ENCODE data around the gene NSG1.
"Not testable (repeated sequence)": the region's sequence is repeated elsewhere in the genome, so short reads cannot be mapped to it uniquely, and the experiment has no call there.

The NSG1 gene

GRCh38 chr4:4347585-4347984, 39.3 kb upstream of the NSG1 start:
- H3K27ac ChIP-seq: no peak overlapping the region
- TF ChIP-seq CTCF (conservative IDR thresholded peaks at IDR 0.05): no peak

GRCh38 chr4:4348585-4348984, 38.3 kb upstream of the NSG1 start:
- not testable (repeated sequence) for H3K27ac ChIP-seq

GRCh38 chr4:4349867-4350266, 37.0 kb upstream of the NSG1 start:
- no peak for TF ChIP-seq CTCF (conservative IDR thresholded peaks at IDR 0.05)
- H3K27ac ChIP-seq: no peak overlapping the region

- no peak for TF ChIP-seq CTCF (conservative IDR thresholded peaks at IDR 0.05)
- H3K27ac ChIP-seq: no peak overlapping the region
Measured at GRCh38 chr4:4350909-4351308, 36.0 kb upstream of the NSG1 start.

GRCh38 chr4:4355302-4355701, 31.6 kb upstream of the NSG1 start:
- no peak overlapping the region for H3K27ac ChIP-seq
- no peak for TF ChIP-seq CTCF (conservative IDR thresholded peaks at IDR 0.05)

GRCh38 chr4:4356106-4357041, 30.5 kb upstream of the NSG1 start:
- TF ChIP-seq CTCF (conservative IDR thresholded peaks at IDR 0.05): no peak
- no peak overlapping the region for H3K27ac ChIP-seq

- no peak overlapping the region for H3K27ac ChIP-seq
Measured at GRCh38 chr4:4358093-4358854, 28.6 kb upstream of the NSG1 start.

More at GRCh38 chr4:4358093-4358854, 28.6 kb upstream of the NSG1 start:
- no peak; the same call in 1 of the 2 replicates for TF ChIP-seq CTCF (conservative IDR thresholded peaks at IDR 0.05)

Data from VCaP (cell line).